ENCODE data around the gene SULT2B1. TPM values are rescaled to one million over a fixed set of nuclear protein-coding genes. Genes with fewer than 3 reads are reported as not detected.

SULT2B1 gene
- total RNA-seq, 2 experiments from 2014 or later = not detected

DNA sequence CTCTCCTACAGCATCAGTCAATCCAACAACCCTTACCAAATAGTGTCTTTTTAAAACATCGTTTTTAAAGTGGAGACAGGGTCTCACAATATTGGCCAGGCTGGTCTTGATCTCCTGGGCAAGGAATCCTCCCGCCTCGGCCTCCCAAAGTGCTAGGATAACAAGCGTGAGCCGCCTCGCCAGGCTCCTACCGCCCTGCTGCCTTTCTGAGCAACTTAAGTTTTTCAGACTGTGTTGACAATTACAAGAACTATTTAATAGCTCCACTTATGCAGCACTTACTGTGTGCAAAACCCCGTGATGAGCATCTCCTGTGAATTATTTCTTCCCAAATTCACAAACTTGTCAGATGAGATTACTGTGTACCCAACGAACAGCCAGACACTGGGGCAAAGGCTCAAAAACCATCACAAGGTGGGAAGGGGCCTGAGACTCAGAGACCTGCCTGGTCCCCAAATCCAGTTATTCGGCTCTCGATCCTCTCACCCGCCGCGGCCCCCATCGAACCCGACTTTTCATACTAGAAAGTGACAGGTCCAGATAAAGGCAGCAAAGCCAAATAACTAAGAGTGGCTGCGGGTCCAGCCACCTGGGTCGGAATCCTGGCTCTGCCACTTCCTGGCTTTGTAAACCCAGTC lies 66.4 kb downstream of the SULT2B1 start:
- CTCF ChIA-PET = interaction anchor here (0.9 to 1.8 kb wide), 3 partner anchors 9 to 30 kb away, joined by 3 to 6 read pairs (median 4); partner anchors contain the start of gene CA11

DNA sequence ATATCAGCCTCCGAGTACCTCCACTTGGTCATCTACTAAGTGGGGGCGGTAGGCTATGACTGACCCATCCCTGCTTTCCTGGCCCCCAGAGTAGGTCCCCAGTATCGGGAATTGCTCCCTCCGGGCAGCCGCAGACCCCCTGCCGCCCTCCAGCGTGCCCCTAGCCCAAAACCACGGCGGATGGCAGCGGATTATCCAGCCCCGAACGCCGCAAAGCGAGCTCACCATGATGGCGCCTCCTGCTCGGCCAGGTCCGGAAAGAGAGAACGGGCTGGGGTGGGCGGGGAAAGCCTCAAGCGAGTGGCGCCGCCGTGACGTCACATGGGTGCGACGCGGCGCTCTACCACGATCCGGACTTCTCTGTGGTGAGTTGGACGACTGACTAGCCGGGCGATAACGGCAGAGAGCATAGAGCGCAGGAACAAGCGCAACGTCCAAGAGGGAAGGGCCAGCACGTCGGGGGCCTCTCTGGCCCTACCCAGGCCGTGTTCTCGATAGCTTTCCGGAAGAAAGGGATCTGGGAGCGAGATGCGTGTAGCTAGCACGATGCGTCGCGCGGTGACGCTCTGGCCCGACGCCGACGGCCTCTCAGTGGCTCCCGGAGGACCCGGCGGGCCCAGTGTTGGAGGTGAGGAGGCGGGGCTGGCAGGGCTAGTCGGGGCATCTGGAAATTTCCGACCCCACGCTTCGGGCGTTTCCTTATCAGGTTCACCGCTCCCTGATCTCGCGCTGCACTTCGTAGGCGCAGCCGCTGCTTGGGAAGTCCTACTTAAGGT lies 67.1 kb downstream of the SULT2B1 start, which contains the start of the genes RPL18 and SPHK2:
Gene RPL18 (minus strand): TSS at position 263 of the 776 bp plus-strand sequence. CDS start 35 bp downstream, at position 228.
Gene SPHK2 (plus strand): TSS at position 591 of the 776 bp plus-strand sequence. CDS start 1,009 bp downstream, outside the sequence.
- Mint-ChIP-seq H3K4me1 (ENCODE audit: low read depth) (peaks cover 56% of the 10 kb centered on the region), H3K27me3 (no peaks in the 10 kb centered on the region), H3K9me3 (no peaks in the 10 kb centered on the region), H3K4me3 (peak within 1 kb of the TSS; percentile 96), H3K27ac (peak within 1 kb of the TSS; percentile 97), H3K36me3 (peaks cover 57% of the 10 kb centered on the region)
- intact Hi-C loops (cut with micrococcal nuclease) = loop anchor here (1.0 to 5.0 kb wide), 6 partner anchors 15 to 287 kb away; partner anchors contain the start of gene SYNGR4
- CTCF ChIA-PET = interaction anchor here (0.5 to 1.8 kb wide), 6 partner anchors 10 to 129 kb away, joined by 3 to 4 read pairs (median 4); partner anchors contain the start of gene CA11
- DNase-seq = peak; percentile 97
- POLR2A ChIA-PET = interaction anchor here (0.5 to 2.6 kb wide), 14 partner anchors 8 to 1363 kb away, joined by 3 to 15 read pairs (median 4); partner anchors contain the start of genes CA11, CCDC9, SYNGR4 and TMEM143

More for the DNA sequence above, 66.4 kb downstream of the SULT2B1 start:
- intact Hi-C loops (cut with micrococcal nuclease) = loop anchor here (5.0 kb wide), 1 partner anchor 286 kb away; no protein-coding TSS in a partner anchor
- DNase-seq = no peak
- H3K27ac Mint-ChIP-seq = peak overlapping the region; percentile 97
- POLR2A ChIA-PET = interaction anchor here (0.6 to 2.6 kb wide), 8 partner anchors 9 to 284 kb away, joined by 3 to 15 read pairs (median 5); partner anchors contain the start of gene CA11
- H3K4me3 Mint-ChIP-seq = peak overlapping the region; percentile 96
- no peaks in the 10 kb centered on the region for H3K27me3 Mint-ChIP-seq
- no peaks in the 10 kb centered on the region for H3K9me3 Mint-ChIP-seq
- peaks cover 50% of the 10 kb centered on the region for H3K4me1 Mint-ChIP-seq (ENCODE audit: low read depth)
- H3K36me3 Mint-ChIP-seq = peaks cover 53% of the 10 kb centered on the region

DNA sequence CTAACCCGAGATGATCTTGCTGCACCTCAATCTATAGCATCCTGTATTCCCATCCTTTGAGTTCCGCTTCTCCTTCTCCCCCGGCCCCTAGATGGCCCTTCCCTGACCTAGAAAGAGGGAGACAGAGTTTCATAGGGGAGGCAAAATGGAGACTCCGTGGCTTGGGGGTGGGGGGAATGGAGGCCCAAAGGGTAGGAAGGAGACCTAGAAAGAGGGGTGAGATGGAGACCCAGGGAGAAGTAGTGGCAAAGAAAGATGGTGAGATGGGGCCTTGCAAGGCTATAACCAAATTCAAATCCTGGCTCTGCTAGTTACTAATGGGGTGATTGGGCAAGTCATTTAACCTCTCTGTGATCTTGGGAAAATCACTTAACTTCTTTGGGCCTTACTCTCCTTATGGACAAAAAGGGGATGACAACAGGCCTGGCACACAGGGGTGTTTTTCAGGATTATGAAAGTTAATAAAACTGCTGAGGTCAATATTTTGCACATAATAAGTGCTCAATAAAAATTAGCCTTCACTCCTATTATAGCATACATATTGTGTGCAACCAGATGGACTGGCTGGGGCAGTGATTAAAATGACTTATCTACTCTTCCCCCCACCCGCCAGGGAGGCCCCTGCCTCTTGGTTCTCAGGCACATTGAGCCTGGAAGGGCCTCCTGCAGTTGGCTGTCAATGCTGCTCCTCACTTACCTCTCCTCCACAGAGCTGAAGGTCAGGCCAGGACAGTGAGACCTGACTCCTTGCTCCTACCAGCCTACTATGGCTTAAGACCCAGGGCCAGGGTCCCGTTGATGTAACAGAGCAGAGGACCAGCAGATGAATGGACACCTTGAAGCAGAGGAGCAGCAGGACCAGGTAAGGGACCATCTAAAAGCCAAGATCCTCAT lies 68.0 kb downstream of the SULT2B1 start:
- intact Hi-C loops (cut with micrococcal nuclease) = loop anchor here (1.0 to 5.0 kb wide), 6 partner anchors 14 to 288 kb away; partner anchors contain the start of gene SYNGR4
- Mint-ChIP-seq H3K9me3 (no peaks in the 10 kb centered on the region), H3K27ac (peak overlapping the region; percentile 97), H3K4me3 (peak overlapping the region; percentile 96), H3K36me3 (peaks cover 57% of the 10 kb centered on the region), H3K4me1 (ENCODE audit: low read depth) (peaks cover 63% of the 10 kb centered on the region), H3K27me3 (no peaks in the 10 kb centered on the region)
- peak; percentile 27 for DNase-seq
- CTCF ChIA-PET = interaction anchor here (1.0 kb wide), 1 partner anchor 11 kb away, joined by 4 read pairs; no protein-coding TSS in a partner anchor
- POLR2A ChIA-PET = interaction anchor here (0.5 to 2.6 kb wide), 11 partner anchors 8 to 1363 kb away, joined by 3 to 15 read pairs (median 5); partner anchors contain the start of genes CA11, CCDC9, SYNGR4 and TMEM143

DNA sequence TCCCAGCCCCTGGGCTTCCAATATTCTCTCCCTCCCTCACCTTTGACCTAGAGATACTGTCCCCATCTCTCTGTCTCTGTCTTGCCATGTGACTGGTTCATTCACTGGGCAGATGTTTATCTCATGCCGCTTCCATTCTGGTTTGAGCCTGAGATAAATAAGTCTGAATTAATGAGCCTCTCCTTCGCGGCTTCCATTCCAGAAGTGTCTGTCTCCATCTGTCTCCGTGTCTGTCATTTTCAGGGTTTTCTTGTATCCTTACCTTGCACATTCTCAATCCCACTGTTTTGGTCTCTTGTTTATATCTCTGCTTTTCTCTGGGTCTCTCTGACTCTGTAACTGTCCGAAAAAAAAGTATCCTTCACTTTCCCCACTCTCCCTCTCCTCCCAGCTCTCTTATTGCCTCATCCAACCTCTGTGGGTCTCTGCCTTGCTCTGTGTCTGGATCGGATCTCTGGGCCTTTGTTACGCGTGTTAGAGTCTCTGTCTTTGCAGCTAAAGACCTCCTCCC lies 71.6 kb downstream of the SULT2B1 start:
- intact Hi-C loops (cut with micrococcal nuclease) = loop anchor here (1.0 kb wide), 2 partner anchors 11 to 368 kb away; partner anchors contain the start of gene CARD8
- Mint-ChIP-seq H3K4me1 (ENCODE audit: low read depth) (peaks cover 52% of the 10 kb centered on the region), H3K36me3 (peaks cover 21% of the 10 kb centered on the region), H3K9me3 (no peaks in the 10 kb centered on the region), H3K27me3 (no peaks in the 10 kb centered on the region), H3K27ac (peak overlapping the region; percentile 89), H3K4me3 (peak overlapping the region; percentile 75)
- ChIA-PET CTCF (interaction anchor here (1.2 to 1.3 kb wide), 2 partner anchors 13 to 118 kb away, joined by 3 to 4 read pairs; no protein-coding TSS in a partner anchor), POLR2A (interaction anchor here (0.6 to 2.0 kb wide), 4 partner anchors 9 to 289 kb away, joined by 4 to 8 read pairs (median 5); partner anchors contain the start of genes CA11 and FAM83E)
- DNase-seq = no peak

DNA sequence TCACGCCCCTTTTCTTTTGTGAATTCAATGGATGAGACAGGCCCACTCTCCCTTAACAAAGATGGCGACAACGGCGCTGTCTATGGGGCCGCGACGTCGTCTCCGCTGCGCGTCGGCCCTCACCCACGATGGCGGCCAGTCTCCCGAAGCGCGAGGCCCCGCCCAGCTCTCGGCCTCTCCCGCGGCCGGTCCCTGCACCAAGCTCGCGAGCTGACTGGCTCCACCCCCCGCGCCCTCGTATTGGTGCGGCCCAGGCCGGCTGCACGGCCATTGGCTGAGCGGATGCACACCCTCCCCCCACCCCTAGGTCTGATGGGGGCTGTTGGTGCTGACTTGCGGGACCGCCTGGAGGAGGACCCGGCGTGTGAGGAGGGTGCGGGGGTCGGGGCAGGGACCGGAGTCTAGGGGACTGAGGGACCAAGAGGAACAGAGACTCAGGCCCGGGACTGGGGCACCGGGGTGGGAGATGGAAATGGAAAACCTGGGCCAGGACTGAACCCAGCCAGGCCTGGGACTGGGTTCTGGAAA lies 72.2 kb downstream of the SULT2B1 start:
- peaks cover 51% of the 10 kb centered on the region for H3K4me1 Mint-ChIP-seq (ENCODE audit: low read depth)
- peak overlapping the region; percentile 75 for H3K4me3 Mint-ChIP-seq
- H3K27ac Mint-ChIP-seq = peak overlapping the region; percentile 89
- CTCF ChIA-PET = interaction anchor here (1.2 to 1.3 kb wide), 2 partner anchors 13 to 118 kb away, joined by 3 to 4 read pairs; no protein-coding TSS in a partner anchor
- H3K27me3 Mint-ChIP-seq = no peaks in the 10 kb centered on the region
- H3K9me3 Mint-ChIP-seq = no peaks in the 10 kb centered on the region
- POLR2A ChIA-PET = interaction anchor here (1.0 to 2.0 kb wide), 3 partner anchors 9 to 22 kb away, joined by 4 to 8 read pairs (median 5); partner anchors contain the start of genes CA11 and FAM83E
- DNase-seq = peak; percentile 98
- peaks cover 17% of the 10 kb centered on the region for H3K36me3 Mint-ChIP-seq
- intact Hi-C loops (cut with micrococcal nuclease) = loop anchor here (1.0 kb wide), 2 partner anchors 10 to 369 kb away; partner anchors contain the start of gene CARD8

DNA sequence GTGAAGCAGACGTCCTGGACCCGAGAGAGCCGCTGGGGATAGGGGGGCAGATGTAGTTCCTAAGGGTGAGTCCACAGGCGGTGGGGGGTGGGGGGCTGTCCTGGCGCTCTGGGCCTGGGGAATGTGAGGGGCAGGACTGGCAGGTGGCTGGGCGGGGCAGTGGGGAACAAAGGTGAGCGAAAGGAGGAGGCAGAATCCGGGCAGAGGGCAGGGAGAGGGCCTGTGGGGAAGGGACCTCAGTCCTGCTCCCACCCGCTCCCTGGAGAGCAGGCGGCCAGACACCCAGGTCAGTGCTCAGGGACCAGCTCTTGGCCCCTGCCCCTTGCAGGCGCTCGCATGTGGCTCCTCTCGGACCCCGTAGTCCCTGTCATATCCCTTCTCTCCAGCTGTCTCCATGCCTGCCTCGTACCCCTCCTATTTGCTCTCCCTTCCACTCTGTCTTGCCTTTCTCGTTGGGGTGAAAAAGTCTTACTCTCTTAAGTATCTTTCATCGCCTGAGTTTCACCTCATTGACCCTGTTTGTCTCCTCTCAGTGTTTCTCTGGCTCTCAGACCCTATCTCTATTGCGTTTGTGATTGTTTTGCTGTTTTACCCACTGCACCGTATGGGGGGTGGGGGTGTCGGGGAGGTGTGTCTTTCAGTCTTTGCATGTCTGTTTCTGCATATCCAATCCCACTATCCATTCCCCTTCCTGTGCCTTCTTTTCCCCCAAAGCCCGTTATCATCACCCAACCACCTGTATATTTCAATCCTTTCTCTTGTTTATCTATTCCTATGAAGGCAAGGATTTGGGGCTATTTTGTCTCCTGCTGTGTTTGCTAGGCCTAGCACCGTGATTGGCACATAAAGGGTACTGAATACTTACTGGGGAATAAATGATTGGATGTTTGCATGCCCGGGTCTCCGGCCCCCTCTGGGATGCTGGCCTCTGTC lies 73.1 kb downstream of the SULT2B1 start:
- H3K36me3 Mint-ChIP-seq = peaks cover 17% of the 10 kb centered on the region
- H3K4me1 Mint-ChIP-seq (ENCODE audit: low read depth) = peaks cover 45% of the 10 kb centered on the region
- no peaks in the 10 kb centered on the region for H3K9me3 Mint-ChIP-seq
- intact Hi-C loops (cut with micrococcal nuclease) = loop anchor here (1.0 kb wide), 2 partner anchors 9 to 370 kb away; partner anchors contain the start of gene CARD8
- ChIA-PET CTCF (no interaction called here), POLR2A (interaction anchor here (2.0 kb wide), 1 partner anchor 9 kb away, joined by 8 read pairs; no protein-coding TSS in a partner anchor)
- H3K4me3 Mint-ChIP-seq = peak overlapping the region; percentile 75
- H3K27ac Mint-ChIP-seq = peak overlapping the region; percentile 89
- no peaks in the 10 kb centered on the region for H3K27me3 Mint-ChIP-seq
- no peak for DNase-seq

DNA sequence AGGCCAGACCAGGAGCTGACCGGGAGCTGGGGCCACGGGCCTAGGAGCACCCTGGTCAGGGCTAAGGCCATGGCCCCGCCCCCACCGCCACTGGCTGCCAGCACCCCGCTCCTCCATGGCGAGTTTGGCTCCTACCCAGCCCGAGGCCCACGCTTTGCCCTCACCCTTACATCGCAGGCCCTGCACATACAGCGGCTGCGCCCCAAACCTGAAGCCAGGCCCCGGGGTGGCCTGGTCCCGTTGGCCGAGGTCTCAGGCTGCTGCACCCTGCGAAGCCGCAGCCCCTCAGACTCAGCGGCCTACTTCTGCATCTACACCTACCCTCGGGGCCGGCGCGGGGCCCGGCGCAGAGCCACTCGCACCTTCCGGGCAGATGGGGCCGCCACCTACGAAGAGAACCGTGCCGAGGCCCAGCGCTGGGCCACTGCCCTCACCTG lies 73.9 kb downstream of the SULT2B1 start:
- H3K27me3 Mint-ChIP-seq = no peaks in the 10 kb centered on the region
- H3K4me3 Mint-ChIP-seq = no peak overlapping the region
- H3K27ac Mint-ChIP-seq = no peak overlapping the region
- ChIA-PET CTCF (no interaction called here), POLR2A (no interaction called here)
- H3K9me3 Mint-ChIP-seq = no peaks in the 10 kb centered on the region
- DNase-seq = no peak
- H3K36me3 Mint-ChIP-seq = peaks cover 15% of the 10 kb centered on the region
- intact Hi-C loops (cut with micrococcal nuclease) = no loop called here
- H3K4me1 Mint-ChIP-seq (ENCODE audit: low read depth) = peaks cover 41% of the 10 kb centered on the region

DNA sequence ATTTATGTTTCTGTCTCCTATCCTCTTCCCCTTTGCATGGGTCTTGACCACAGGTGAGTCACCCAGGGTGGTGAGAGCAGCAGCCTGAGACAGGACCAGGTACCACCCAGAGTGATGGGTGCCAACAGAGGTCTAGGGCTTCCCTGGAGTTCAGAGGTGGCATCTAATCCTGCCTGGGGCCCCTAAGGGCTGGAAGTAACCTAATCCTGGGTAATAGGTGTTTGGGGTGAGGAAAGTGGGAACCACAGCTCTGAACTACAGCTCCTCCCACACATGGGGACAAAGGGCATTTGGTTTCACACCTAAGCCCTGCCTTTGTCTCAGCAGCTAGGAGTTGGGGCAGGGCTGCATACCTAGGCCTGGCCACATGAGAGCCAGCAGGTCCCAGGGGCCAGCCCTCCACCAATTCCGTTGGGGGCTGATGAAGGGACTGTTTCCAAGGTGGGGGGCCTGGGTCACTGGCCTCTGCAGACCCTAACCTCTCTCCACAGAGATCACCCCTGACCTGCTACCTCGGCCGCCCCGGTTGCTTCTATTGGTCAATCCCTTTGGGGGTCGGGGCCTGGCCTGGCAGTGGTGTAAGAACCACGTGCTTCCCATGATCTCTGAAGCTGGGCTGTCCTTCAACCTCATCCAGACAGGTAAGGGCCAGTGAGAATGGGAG lies 75.4 kb downstream of the SULT2B1 start:
- Mint-ChIP-seq H3K9me3 (no peaks in the 10 kb centered on the region), H3K27ac (peak overlapping the region; percentile 51), H3K4me1 (ENCODE audit: low read depth) (peaks cover 38% of the 10 kb centered on the region), H3K4me3 (no peak overlapping the region), H3K36me3 (peaks cover 14% of the 10 kb centered on the region), H3K27me3 (no peaks in the 10 kb centered on the region)
- DNase-seq = peak; percentile 54
- POLR2A ChIA-PET = interaction anchor here (1.1 kb wide), 1 partner anchor 8 kb away, joined by 5 read pairs; the partner anchor contains the start of genes RPL18 and SPHK2
- CTCF ChIA-PET = no interaction called here
- intact Hi-C loops (cut with micrococcal nuclease) = no loop called here

DNA sequence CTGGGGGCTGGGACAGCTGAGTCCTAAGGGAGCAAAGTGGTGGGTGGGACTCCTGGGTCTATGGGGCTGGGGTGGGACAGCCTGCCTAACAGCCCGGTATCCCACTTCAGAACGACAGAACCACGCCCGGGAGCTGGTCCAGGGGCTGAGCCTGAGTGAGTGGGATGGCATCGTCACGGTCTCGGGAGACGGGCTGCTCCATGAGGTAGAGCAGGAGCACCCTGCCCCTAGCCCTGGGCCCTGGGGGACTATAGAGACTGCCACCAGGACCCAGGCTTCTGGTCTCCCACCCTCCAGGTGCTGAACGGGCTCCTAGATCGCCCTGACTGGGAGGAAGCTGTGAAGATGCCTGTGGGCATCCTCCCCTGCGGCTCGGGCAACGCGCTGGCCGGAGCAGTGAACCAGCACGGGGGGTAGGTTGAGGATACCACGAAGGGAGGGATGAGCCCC lies 75.9 kb downstream of the SULT2B1 start:
- Mint-ChIP-seq H3K4me1 (ENCODE audit: low read depth) (peaks cover 38% of the 10 kb centered on the region), H3K27ac (no peak overlapping the region), H3K4me3 (no peak overlapping the region), H3K27me3 (no peaks in the 10 kb centered on the region), H3K36me3 (peaks cover 13% of the 10 kb centered on the region), H3K9me3 (no peaks in the 10 kb centered on the region)
- POLR2A ChIA-PET = interaction anchor here (1.1 kb wide), 1 partner anchor 9 kb away, joined by 5 read pairs; the partner anchor contains the start of genes RPL18 and SPHK2
- CTCF ChIA-PET = no interaction called here
- intact Hi-C loops (cut with micrococcal nuclease) = no loop called here
- no peak for DNase-seq

Measured in activated CD4-positive, alpha-beta memory T cell treated with anti-CD3 and anti-CD28 coated beads for 36 hours (primary cell).